DMS79 treated with DMSO at 0.1 percent for 48 hours (cell line): Measurements from ENCODE around the gene CALML4.
"Not testable (repeated sequence)": the region's sequence is repeated elsewhere in the genome, so short reads cannot be mapped to it uniquely, and the experiment has no call there.

Experiments
- DNase-seq: peaks from one replicate; lab custom pipeline; 2025; lab: John Stamatoyannopoulos, UW

CALML4 gene

DNA sequence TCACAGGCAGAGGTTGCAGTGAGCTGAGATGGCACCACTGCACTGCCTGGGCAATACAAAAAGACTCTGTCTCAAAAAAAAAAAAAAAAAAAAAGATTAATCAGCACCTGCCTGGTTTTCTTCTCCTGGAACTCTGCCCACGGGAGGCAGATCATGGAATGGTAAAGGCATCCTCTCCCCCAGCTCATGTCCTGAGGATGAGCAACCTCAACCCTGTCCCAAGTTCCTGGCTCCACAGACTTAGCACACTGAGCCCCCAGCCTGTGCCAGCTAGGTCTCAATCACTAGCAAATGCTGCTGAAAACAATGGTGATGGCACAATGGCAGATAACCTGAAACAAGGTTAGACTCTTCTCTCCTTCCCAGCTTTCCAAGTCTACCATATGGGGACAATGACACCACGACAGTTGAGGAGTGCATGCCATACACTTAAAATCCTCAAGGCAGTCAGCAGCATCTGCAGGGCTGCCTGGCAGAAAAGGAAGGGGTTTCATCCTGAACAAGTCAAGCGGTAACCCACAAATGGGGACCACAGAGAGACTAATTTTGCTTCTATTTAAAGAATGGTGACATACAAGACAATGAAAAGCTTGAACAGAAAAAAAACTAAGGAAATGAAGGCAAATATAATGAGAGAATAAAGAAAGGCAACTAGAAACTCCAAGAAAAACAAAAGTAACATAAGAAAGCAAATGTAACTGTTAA lies 19.6 kb upstream of the CALML4 start:
- no peak for DNase-seq

DNA sequence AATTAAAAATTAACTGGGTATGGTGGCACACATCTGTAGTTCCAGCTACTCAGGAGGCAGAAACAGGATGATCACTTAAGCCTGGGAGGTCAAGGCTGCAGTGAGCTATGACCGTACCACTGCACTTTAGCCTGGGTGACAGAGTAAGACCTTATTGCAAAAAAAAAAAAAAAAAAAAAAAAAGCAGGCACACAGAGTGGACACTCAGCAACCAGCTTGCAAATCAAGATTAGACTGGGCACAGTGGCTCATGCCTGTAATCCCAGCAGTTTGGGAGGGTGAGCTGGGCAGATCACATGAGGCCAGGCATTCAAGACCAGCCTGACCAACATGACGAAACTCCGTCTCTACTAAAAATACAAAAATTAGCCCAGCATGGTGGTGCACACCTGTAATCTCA lies 19.0 kb upstream of the CALML4 start:
- no peak for DNase-seq

DNA sequence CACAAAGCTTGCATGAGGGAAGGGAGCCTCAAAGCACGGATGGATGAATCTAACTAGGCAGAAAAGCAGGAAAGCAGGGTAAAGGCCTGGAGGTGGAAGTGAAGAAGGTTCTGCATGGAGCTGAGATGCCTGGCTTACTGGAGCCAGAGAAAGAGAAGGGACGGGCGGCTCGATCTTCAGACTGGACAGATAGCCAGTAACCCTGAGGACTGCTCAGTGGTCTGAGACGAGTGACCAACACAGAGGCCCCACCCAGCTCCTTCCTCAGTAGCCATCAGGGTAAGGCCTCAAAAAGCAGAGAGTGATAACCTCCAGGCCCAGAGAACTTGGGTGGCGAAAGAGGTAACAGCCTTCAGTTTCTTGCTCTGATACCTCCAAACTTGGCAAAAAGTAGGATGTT lies 18.0 kb upstream of the CALML4 start:
- DNase-seq, result no peak

DNA sequence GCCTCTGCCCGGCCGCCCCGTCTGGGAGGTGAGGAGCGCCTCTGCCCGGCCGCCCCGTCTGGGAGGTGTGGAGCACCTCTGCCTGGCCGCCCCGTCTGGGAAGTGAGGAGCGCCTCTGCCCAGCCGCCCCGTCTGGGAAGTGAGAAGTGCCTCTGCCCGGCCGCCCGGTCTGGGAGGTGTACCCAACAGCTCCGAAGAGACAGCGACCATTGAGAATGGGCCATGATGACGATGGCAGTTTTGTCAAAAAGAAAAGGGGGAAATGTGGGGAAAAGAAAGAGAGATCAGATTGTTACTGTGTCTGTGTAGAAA lies 17.3 kb upstream of the CALML4 start:
- not testable (repeated sequence) for DNase-seq

DNA sequence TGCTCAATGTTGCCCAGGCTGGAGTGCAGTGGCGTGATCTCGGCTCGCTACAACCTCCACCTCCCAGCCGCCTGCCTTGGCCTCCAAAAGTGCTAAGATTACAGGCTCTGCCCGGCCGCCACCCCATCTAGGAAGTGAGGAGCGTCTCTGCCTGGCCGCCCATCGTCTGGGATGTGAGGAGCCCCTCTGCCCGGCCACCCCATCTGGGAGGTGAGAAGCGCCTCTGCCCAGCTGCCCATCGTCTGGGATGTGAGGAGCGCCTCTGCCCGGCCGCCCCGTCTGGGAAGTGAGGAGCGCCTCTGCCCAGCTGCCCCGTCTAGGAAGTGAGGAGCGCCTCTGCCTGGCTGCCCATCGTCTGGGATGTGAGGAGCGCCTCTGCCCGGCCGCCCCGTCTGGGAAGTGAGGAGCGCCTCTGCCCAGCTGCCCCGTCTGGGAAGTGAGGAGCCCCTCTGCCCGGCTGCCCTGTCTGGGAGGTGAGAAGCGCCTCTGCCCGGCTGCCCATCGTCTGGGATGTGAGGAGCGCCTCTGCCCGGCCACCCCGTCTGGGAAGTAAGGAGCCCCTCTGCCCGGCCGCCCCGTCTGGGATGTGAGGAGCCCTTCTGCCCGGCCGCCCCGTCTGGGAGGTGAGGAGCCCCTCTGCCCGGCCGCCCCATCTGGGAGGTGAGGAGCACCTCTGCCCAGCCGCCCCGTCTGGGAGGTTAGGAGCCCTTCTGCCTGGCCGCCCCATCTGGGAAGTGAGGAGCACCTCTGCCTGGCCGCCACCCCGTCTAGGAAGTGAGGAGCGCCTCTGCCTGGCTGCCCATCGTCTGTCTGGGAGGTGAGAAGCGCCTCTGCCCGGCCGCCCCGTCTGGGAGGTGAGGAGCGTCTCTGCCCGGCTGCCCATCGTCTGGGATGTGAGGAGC lies 16.6 kb upstream of the CALML4 start:
- DNase-seq, result not testable (repeated sequence)

DNA sequence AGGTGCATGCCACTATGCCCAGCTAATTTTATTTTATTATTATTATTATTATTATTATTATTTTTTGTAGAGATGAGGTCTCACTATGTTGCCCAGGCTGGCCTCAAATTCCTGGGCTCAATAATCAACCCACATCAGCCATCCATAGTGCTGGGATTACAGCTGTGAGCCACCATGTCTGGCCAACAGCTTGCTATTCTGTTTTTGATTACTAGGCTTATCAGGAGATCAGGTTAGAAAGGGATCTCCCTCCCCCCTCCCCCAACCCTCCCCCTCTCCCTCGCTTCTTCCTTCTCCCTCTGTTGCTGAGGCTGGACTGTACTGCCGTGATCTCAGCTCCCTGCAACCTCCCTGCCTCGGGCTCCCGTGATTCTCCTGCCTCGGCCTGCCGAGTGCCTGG lies 15.8 kb upstream of the CALML4 start:
- no peak for DNase-seq

DNA sequence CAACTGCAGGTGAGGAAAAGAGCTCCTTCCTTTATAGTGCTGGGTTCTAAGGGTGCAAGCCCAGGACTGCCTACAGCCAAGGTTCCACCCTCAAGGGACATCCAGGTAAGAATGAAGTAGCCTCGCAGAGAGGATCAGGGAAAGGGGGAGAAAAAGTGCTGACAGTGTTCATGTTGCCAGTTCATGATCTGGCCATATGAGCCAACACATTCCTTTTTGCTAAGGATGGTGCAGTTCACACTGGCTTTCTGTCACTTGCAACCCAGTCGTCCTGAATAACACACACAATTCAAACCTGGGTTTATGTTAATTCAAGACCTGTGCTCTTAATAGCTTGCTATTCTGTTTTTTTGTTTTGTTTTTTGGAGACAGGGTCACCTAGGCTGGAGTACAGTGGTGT lies 15.4 kb upstream of the CALML4 start:
- DNase-seq, result no peak

DNA sequence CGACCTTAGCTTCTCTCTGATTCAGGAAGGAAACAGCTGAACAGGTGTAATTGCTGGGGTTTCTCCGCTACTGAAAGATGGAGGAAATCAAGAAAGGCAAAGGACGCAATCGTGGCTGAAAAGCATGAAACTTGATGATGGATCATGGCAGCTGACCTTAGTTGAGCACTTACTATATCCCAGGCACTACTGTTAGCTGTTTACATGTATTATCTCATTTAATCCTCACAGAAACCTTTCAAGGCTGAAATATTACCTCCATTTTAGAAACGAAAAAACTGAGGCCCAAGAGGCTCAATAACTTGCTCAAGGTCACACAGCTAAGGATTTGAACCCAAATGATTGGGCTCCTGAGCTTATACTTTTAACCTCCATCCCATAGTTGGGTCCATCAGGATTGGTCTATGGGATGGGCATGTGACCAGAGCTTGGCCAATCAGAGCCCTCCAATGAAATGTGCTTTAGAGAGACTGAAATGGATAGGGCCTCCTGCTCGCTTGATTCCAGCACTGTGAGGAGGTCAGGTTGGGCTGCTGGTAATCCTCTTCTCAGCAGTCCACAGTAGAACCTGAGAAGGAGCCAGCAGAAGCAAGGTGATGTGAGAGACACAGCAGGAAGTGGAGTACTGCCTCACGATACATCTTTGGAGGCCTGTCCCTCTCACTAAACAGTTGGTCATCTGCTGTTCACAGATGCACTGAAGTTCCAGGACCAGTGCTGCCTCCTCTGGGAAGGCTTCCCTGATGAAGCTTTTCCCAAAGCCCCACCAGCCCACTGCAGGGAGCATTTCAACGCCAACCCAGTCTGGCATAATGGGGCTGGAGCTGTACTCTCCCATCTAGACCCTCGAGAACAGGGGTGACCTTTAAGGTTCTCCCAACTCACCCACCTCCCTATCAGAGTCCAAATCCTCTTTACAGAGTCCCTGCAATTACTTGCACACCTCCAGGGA lies 14.0 kb upstream of the CALML4 start:
- DNase-seq, result no peak

DNA sequence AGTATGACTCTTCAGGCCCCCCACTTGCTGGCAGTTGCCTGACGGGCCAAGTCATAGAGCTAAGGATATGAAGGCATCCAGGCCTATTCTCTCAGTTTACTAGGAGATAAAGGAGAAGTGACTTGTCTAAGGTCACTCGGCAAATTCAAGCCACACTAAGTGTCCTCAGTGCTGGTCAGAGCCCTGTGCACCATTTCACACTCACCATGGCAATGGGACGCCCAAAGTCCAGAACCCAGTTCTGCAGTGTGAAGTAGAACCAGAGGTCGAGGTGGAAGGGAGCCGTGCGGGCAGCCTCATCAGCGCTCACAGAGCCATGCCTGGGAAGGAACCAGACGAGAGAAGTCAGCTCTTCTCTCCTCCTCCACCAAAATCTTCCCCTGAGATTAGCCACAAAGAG lies 13.2 kb upstream of the CALML4 start:
- no peak for DNase-seq

DNA sequence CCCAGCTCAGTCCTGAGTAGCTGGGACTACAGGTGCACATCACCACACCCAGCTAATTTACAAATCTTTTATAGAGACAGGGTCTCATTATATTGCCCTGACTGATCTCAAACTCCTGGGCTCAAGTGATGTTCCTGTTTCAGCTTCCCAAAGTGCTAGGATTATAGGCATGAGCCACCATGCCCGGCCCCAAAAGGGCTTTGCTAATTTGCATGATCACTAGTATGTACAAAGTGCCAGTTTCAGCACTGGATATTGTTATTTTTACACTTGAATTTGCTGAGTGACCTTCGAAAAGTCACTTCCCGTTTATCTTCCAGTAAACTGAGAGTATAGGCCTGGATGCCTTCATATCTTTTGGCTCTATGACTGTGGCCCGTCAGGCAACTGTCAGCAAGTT lies 12.2 kb upstream of the CALML4 start:
- no peak for DNase-seq

DNA sequence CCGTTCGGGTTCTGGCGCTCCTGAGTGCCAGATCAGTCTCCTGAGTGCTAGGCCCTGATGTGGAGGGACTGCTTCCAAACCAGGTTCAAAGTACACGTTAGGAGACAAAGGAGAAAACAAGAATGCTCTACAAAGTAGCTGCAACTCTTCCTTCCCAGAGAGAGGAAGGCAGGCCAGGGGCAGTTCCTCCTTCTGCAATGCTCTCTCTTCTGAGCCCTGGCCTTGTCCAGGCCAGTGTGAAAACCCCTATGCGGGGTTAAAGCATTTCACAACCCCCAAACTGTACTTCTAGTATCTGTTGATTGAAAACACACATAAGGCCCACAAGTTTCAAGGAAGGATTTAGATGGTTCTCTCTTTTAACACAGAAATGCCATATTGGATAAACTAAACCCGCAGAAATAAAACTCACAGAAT lies 9.7 kb upstream of the CALML4 start:
- DNase-seq, result no peak

DNA sequence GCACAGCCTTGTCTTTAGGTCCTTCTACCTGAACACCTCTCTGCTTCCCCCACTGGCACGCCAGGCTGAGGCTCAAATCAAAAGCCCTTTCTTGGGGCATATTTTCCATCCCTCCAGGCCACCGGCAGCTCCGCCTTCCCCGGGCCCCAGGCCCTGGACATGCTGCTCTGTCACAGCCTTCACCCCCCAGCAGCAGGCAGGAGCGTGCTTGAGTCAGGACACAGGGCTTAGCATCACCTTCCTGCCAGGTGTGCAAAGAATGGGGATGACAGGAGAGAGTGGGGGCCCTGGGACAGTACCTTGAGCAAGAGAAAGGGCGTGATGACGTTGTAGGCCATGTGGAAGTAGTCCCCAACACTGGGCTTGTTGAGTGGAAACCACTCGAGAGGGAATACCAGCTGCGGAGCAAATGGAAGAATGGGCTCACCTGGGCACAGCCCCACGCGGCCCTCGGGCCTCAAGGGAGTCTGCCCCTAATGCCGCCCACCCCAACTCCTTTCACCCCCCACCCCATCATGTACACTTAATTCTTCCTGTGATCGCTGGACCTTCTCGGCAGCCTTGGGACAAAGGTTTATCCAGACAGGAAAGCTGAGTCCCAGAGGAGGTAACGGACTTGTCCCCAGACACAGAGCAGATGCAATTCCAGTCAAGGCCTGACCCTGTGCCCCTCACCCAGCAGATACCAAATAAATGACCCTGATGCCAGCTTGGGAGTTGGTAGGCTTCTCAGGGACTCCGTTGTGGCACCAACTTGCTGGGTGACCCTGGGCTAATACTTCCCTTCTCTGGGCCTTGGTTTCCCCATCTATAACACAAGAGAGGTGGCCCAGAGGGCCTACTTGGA lies 9.1 kb upstream of the CALML4 start:
- no peak for DNase-seq

DNA sequence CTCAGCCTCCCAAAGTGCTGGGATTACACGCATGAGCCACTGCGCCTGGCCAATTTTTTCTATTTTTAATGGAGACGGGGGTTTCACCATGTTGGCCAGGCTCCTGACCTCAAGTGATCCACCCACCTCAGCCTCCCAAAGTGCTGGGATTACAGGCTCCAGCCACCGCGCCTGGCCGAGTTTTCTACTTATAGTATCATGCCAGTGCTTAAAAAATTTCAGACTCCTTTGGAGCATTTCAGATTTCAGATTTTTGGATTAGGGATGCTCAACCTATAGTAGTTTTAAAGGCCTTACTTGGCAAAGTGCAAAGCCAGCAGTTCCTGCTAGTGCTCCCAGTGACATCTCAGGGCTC lies 8.3 kb upstream of the CALML4 start:
- DNase-seq, result not testable (repeated sequence)

DNA sequence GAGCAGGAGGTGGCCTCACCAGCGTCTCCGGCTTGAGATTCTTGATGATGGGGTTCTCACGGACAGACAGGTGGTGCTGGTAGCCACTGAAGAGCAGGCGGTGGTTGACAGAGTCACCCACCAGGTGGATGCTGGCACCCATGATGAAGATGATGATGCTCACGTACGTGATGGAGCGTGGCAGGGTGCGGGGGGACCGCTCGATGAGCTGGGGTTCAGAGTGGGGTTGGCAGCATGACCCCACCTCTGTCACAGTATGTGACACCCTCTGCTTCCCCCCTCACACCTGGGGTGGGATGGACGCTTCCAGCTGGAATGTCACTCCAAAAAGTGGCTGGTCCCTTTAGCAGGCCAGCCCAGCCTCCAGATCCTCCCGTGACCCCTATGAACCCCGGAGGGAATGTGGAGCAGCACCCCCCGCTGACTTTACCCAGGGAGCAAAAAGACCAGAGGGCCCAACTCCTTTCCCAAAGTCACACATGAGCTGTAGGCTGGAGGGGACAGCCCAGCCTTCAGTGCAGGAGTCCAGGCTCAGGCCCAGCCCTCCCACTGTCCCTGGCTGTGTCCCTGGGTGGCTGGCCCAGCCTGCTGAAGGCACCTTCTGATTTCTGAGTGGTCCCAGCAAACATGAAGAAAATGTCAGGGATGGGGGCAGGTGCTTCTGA lies 6.7 kb upstream of the CALML4 start:
- no peak for DNase-seq

DNA sequence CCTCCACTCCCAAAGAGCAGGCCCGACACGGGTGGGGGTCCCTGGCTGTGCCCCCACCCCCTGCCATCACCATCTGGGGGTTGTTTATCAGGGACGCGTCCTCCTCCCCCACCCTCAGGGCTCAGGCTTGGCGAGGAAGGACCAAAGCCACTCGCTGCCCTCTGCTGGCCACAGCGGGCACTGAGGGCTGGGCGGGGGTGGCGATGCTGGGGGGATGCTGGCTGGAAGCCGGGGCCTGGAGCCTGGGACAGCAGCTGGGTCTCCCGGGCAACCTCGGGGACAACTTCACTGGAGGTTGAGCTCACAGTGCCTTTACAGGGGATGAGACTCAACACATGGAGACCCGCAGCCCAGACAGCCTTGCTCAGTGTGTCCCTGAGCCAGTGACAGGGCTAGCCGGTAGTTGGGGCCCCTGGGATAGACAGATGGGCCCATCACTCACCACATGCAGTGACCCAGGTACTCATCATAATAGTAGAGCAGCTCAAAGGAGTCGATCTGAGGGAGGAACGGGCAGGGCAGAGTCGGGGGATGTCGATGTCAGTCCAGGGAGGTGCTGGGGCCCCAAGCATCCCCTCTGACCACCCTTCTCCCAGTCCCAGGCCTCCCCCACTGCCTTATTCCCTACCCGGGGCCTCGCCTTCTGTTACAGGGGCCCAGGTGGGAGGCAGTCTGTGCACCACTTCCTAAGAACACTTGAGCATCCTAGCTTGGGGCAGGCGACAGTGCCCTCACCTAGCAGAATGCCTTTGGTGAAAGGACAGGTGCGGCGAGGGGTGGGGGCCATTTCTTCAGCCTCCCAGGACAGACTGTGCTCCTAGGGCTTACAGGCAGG lies 5.9 kb upstream of the CALML4 start:
- no peak for DNase-seq

DNA sequence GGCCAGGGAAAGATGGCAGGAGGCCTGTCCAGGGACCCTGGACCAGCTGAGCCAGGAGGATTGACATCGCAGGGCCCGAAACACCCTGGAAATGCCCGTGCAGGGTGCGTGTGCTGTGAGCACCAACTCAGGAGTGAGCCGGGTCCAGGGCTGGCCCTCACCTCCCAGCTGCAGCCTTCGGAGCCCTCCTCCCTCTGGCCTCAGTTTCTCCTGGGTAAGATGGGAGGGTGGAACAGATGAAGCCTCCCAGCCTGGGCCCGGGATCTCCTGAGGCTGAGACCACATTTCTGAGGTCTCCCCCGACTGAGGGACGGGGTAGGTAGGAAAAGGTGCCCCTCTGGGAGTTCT lies 5.3 kb upstream of the CALML4 start:
- DNase-seq, result no peak

DNA sequence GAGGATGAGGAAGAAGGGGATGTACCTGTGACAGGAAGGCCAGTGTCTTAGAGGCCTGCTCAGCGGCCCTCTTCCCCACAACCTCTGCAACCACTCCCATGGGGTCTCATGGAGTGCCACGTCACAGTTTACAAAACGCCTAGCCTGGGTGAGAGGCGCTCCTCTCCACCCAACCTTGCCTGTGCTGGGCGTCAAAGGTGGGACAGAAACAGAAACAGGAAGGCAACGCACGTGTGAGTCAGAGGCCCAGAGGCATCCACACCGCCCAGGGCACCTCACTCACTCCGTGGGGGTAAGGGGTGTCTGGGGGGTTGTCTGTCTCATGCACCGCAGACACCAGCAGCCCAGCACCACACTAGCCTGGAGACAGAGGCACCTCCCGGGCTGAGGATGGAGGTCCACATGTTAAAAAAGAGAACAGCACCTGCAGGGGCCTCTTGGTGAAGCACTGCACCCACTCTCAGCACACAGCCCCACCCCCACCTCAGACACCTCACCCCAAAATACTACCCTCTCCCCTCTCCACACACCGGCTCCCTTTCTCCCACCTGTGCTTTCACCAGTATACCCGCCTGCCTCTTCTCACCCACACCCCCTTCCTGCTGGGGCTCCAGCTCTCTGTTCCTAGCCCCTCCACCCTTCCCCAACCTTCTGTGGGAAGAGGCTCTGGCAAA lies 4.7 kb upstream of the CALML4 start:
- DNase-seq, result no peak

DNA sequence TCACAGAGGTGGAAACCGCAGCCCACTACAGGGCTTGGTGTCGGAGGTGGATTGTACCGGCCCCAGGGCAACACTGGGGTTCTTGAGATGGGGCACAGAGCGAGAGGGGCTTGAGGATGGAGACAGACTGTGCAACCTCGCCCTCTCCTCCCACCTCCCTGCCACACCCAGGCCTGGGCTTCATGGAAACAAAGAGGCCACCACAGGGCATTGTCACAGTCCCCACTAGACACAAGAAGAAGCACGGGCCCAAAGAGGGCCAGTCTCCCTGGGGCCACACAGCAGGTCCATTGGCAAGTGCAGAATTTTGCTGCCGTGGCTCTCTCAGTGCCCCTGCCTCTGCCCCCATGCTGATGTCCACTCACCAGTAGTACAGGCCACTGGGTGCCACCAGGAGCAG lies 4.1 kb upstream of the CALML4 start:
- DNase-seq, result no peak

DNA sequence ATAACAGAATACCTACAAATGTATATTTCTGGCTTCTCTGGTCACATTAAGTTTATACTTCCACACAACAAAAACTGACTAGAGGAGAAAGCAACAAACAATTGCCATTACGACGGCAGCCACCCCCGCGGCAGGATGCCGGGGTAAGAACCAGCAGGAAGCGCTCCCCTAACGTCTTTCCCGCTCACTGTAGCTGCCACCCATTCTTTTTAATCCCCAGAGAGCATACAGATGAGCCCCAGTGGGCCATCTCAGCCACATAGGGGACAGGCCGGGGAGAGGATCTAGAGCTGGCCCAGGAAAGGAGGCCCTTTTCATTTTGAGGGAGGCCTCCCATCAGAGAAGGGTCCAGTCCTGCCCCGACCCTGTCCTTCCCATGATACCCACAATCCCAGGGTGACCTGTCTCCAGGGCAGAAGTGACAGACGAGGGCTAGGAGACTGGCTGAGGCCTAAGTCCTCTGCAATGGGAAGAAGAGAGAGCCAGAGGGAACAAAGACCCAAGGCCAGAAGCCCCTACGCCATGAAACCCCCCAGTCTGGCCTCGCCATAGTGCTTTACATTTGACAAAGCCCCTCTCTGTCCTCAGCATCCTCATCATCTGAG lies 3.6 kb upstream of the CALML4 start:
- DNase-seq, result no peak
